Testis (tissue), 5 donors: Measurements from ENCODE around the gene VPS18. TPM values are rescaled to one million over a fixed set of nuclear protein-coding genes. Genes with fewer than 3 reads are reported as not detected.

ENCODE experiments used
- DNase-seq: peaks from one replicate; pipeline ENCODE4 v3.0.0-alpha.2; 2019
- H3K27ac ChIP-seq, 2 donors: fragments of 200-600 bp; sonication (generic); one replicate each; pipeline ENCODE4 v1.5.1; 2019
- H3K27me3 ChIP-seq: fragments of 200-600 bp; sonication (generic); one replicate; pipeline ENCODE4 v1.5.1; 2019
- H3K36me3 ChIP-seq: fragments of 200-600 bp; sonication (generic); one replicate; pipeline ENCODE4 v1.5.1; 2017; ENCODE audit warnings: low read depth; ENCODE audit errors: missing control alignments
- H3K4me1 ChIP-seq: fragments of 200-600 bp; sonication (generic); one replicate; pipeline ENCODE4 v1.5.1; 2019
- H3K4me3 ChIP-seq, 2 donors: fragments of 200-600 bp; sonication (generic); one replicate each; pipeline ENCODE4 v1.5.1; 2017 to 2019
- H3K9me3 ChIP-seq: fragments of 200-600 bp; sonication (generic); one replicate; pipeline ENCODE4 v1.5.1; 2017
- POLR2A ChIP-seq: fragments of 450-650 bp; IDR thresholded peaks from one replicate; pipeline ENCODE4 v1.6.1; 2017; ENCODE audit warnings: antibody characterized with exemption, mild to moderate bottlenecking, moderate library complexity
- WGBS, 2 donors: methylation state at CpG; one replicate each; pipeline ENCODE4 v1.1.5; 2018; 5-methylcytosine and 5-hydroxymethylcytosine counted together
- intact Hi-C: fragments of 100-400 bp; cut with DNase I; formaldehyde crosslinking; loops from one replicate; pipeline ENCODE4 v1.15.1; 2023; ENCODE audit warnings: low total_unique reads
- long read RNA-seq, 2 donors: transcript quantifications; one replicate each; lab custom pipeline, GENCODE V29; 2026
- polyA plus RNA-seq: library from polyadenylated mRNA; stranded (reverse); fragments of 350-450 nt; fragmentation: Illumina TruSeq; extraction: RNeasy Lipid Tissue Mini Kit (QIAGEN cat#74804); gene quantifications from one replicate; pipeline ENCODE4 v1.2.3, GENCODE V29; 2014; ENCODE audit warnings: low read depth, low replicate concordance; ENCODE audit not compliant: insufficient read depth
- total RNA-seq, 2 donors: library from RNA; depleted of rRNA; stranded (reverse); fragments of >200 nt; gene quantifications; one replicate each; pipeline ENCODE4 v1.2.3, GENCODE V29; 2016
- TF ChIP-seq, protein P1 (sequence below), 3 experiments: fragments of 450-650 bp in 2 of 3; fragments of 200-600 bp in 1 of 3; sonication (generic) in 1 of 3; IDR thresholded peaks; one replicate each; pipeline ENCODE4 v1.5.1; 2016 to 2019; ENCODE audit warnings: antibody characterized with exemption in 3 of 3, mild to moderate bottlenecking in 2 of 3, moderate library complexity in 1 of 3

VPS18 gene, protein sequence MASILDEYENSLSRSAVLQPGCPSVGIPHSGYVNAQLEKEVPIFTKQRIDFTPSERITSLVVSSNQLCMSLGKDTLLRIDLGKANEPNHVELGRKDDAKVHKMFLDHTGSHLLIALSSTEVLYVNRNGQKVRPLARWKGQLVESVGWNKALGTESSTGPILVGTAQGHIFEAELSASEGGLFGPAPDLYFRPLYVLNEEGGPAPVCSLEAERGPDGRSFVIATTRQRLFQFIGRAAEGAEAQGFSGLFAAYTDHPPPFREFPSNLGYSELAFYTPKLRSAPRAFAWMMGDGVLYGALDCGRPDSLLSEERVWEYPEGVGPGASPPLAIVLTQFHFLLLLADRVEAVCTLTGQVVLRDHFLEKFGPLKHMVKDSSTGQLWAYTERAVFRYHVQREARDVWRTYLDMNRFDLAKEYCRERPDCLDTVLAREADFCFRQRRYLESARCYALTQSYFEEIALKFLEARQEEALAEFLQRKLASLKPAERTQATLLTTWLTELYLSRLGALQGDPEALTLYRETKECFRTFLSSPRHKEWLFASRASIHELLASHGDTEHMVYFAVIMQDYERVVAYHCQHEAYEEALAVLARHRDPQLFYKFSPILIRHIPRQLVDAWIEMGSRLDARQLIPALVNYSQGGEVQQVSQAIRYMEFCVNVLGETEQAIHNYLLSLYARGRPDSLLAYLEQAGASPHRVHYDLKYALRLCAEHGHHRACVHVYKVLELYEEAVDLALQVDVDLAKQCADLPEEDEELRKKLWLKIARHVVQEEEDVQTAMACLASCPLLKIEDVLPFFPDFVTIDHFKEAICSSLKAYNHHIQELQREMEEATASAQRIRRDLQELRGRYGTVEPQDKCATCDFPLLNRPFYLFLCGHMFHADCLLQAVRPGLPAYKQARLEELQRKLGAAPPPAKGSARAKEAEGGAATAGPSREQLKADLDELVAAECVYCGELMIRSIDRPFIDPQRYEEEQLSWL
- total RNA-seq (10 to 100 TPM; 25.5 to 33.4 TPM), polyA plus RNA-seq (16.3 TPM)
- long read RNA-seq, donor 1, partial matches to known transcripts = 11 of 15 reads
- long read RNA-seq, donor 1, other reads (novel, unspliced or antisense) = 0 of 15 reads
- long read RNA-seq, donor 2, transcript VPS18-201 (5 exons, 3,895 nt) = major isoform, 6 of 16 reads
- long read RNA-seq, donor 2, partial matches to known transcripts = 10 of 16 reads
- long read RNA-seq, donor 2, other reads (novel, unspliced or antisense) = 0 of 16 reads

DNA sequence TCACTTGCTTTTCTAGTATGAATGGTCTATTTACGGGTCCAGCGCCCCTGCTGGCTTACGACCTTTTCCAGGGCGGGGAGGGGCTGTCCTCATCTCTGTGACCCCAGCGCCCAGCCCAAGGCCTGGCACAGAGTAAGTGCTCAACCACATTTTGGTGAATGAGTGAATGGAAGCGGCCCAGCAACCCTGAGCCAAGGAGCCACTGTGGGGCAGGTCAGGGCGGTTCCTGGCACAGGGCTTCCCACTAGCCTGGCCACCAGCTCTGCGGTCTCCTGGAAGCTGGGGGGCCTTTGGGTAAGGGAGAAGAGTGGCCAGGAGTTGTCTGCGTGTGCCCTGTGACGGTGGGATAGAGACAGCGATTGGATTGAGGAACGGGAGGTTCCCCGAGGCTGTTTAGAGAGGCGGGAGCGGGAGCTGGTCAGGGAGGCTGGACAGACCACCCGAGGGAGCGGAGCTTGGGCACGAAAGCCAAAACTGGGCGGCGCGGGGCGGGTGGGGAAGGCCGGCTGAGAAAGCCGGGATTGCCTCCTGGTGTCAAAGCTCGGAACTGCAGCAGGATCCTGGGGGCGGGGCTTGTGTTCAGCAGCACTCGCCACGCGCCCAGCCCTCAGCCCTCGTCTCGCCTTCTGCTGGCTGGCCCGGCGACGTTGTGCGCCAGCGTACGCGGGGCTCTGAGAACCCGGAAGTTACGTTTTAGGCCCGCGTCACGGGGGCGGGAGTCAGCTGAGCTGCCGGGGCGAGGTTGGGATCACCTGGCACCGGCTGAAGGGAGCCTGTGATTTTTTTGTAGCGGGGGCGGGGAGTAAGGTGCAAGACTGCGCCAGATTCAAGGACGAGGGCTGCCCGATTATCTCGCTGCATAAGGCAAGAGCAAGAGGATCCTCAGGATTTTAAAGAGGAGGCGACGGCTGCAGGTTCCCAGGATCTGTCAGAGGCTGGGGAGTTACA, at the start of gene VPS18:
VPS18 (plus strand) TSS at position 718 of the 948 bp plus-strand sequence. CDS start 319 bp downstream, outside the sequence.
- Histone ChIP-seq H3K4me3 (peak within 1 kb of the TSS; percentile 84 to 92), H3K27me3 (no peaks in the 10 kb centered on the region), H3K9me3 (no peaks in the 10 kb centered on the region), H3K36me3 (no peaks in the 10 kb centered on the region), H3K27ac (peak within 1 kb of the TSS; percentile 84 to 96), H3K4me1 (peaks cover 10% of the 10 kb centered on the region)
- 1% methylated on average over 41 to 55 of the region's 55 CpGs for WGBS, 2 donors
- TF ChIP-seq, protein P1, sequence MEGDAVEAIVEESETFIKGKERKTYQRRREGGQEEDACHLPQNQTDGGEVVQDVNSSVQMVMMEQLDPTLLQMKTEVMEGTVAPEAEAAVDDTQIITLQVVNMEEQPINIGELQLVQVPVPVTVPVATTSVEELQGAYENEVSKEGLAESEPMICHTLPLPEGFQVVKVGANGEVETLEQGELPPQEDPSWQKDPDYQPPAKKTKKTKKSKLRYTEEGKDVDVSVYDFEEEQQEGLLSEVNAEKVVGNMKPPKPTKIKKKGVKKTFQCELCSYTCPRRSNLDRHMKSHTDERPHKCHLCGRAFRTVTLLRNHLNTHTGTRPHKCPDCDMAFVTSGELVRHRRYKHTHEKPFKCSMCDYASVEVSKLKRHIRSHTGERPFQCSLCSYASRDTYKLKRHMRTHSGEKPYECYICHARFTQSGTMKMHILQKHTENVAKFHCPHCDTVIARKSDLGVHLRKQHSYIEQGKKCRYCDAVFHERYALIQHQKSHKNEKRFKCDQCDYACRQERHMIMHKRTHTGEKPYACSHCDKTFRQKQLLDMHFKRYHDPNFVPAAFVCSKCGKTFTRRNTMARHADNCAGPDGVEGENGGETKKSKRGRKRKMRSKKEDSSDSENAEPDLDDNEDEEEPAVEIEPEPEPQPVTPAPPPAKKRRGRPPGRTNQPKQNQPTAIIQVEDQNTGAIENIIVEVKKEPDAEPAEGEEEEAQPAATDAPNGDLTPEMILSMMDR (IDR thresholded peaks at IDR 0.05) = peak; percentile 94 to 99 (median 98)
- TF ChIP-seq POLR2A = peak; percentile 22
- DNase-seq = peak; percentile 99
- intact Hi-C loops = no loop called here

DNA sequence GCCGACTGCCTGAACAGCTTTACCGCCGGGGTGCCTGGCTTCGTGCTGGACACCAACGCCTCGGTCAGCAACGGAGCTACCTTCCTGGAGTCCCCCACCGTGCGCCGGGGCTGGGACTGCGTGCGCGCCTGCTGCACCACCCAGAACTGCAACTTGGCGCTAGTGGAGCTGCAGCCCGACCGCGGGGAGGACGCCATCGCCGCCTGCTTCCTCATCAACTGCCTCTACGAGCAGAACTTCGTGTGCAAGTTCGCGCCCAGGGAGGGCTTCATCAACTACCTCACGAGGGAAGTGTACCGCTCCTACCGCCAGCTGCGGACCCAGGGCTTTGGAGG, 49.6 kb upstream of the VPS18 start:
- whole genome bisulfite sequencing, 2 donors = 4% methylated on average over 8 to 22 of the region's 28 CpGs
- peak; percentile 19 for DNase-seq
- Histone ChIP-seq H3K4me1 (peaks cover 8% of the 10 kb centered on the region), H3K4me3 (peak overlapping the region; percentile 42 to 58), H3K36me3 (no peaks in the 10 kb centered on the region), H3K9me3 (no peaks in the 10 kb centered on the region), H3K27ac (no peak overlapping the region), H3K27me3 (no peaks in the 10 kb centered on the region)
- intact Hi-C loops = no loop called here
- no peak for TF ChIP-seq POLR2A
- TF ChIP-seq, protein P1 (IDR thresholded peaks at IDR 0.05) = no peak

DNA sequence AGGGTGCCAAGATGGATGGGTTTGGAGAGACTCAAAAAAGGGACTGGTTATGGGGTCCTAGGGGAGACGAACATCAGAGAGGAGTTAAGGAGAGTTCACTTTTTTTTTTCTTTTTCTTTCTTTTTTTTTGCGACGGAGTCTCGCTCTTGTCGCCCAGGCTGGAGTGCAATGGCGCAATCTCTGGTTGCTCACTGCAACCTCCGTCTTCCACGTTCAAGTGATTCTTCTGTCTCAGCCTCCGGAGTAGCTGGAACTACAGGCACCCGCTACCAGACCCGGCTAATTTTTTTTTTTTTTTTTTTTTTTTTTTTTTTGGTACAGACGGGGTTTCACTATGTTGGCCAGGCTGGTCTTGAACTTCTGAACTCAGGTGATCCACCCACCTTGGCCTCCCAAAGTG, 49.2 kb upstream of the VPS18 start:
- H3K9me3 ChIP-seq = no peaks in the 10 kb centered on the region
- H3K36me3 ChIP-seq = no peaks in the 10 kb centered on the region
- WGBS, 2 donors = 42 to 49% methylated on average over 12 of the region's 12 CpGs
- TF ChIP-seq, protein P1 (IDR thresholded peaks at IDR 0.05) = no peak
- no peak for TF ChIP-seq POLR2A
- intact Hi-C loops = no loop called here
- peaks cover 8% of the 10 kb centered on the region for H3K4me1 ChIP-seq
- peak overlapping the region in 1 of 2 donors; percentile 58 for H3K4me3 ChIP-seq
- H3K27me3 ChIP-seq = no peaks in the 10 kb centered on the region
- H3K27ac ChIP-seq = no peak overlapping the region
- no peak for DNase-seq
